NOMO-1 treated with DMSO at 0.1 percent for 48 hours (cell line): ENCODE results near the gene PIK3AP1.

Experiments used
- DNase-seq: peaks from one replicate; lab custom pipeline; 2025; ENCODE audit not compliant: unreplicated experiment; lab: John Stamatoyannopoulos, UW

PIK3AP1 gene

DNA sequence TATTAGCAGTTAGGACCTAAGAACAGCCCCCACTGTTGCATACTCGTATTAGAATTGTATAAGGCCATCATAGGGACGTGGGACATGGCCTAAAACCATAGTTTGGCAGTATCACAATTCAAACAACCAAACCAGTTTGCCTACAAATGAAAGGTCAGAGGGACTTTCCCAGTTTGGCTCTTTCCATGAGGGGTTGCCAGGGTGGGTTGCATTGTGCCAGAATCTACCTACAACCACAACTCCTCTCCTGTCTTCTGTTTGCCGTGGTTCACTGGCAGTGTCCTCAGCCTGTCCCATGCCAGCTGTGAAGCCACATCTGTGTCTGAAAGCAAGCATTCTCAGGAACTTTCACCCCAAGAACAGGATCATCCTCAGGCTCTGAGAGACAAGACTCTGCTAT lies 44.5 kb downstream of the PIK3AP1 start:
- DNase-seq, result no peak

DNA sequence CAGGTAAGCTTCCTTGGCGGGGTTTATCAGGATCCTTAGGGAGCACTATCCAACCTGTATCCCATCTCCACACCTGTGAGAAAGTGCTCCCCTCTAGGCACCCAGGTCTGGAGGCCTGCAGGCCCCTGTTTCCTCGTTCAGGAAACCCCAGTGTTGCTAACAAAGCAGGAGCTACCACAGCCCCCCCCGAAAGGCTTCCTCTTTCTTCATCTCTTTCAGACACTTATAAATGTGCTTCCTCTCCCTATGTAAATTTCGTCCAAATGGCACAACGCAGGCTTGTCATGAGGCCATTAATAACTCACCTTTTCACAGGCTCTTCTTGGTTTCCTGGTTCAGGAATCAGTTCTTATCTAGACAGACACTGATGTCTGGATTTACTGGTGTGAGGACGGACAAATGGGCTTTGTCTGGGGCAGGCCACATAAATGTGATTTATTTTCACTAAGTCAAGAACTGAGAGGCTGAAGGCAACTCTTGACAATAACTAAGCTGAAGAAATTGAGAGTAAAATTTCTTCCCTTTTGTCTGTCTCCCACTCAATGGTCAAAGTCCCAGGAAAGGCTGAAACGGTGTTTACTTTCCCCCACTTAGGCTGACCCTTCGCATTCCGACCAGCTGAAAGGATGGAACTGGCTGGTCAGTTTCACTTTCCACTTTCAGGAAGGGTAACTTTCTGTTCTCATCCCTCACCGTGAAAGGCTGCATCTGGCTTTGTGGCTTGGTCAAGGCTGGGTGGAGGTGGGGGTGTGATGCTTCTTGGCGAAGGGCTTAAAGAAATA lies 46.8 kb downstream of the PIK3AP1 start:
- peak; percentile 94 for DNase-seq

DNA sequence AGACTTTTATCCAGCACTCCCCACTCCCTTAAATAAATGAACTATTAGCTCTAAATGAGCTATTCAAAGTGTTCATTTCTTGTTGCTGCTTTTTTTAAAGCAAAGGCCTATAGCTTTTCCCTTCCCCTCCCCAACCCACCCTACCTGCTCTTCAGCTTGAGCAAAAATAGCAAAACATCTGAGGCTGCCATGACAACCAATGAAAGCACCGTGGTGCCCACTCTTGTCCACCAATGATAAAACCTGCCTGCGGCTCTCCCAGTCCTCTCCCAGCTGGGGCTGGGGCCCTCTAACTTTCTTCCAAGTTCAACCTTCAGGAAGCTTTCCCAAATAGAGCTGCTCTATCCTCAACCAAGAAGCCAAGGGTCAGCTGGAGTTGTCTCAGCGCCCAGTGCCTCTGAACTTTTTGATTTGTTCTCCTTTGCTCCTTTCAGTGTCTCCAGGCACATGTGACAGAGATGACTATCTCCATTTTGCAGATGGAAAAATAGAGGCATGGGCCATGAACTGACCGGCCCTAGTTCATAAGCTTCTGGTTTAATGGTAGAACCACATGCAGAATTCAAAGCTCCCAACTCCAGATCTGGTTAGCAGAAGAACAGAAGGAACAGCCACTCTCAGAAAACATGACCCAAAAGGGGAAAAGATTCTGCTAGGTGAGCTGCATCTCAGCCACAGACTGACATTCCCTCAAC lies 47.7 kb downstream of the PIK3AP1 start:
- DNase-seq, result no peak

DNA sequence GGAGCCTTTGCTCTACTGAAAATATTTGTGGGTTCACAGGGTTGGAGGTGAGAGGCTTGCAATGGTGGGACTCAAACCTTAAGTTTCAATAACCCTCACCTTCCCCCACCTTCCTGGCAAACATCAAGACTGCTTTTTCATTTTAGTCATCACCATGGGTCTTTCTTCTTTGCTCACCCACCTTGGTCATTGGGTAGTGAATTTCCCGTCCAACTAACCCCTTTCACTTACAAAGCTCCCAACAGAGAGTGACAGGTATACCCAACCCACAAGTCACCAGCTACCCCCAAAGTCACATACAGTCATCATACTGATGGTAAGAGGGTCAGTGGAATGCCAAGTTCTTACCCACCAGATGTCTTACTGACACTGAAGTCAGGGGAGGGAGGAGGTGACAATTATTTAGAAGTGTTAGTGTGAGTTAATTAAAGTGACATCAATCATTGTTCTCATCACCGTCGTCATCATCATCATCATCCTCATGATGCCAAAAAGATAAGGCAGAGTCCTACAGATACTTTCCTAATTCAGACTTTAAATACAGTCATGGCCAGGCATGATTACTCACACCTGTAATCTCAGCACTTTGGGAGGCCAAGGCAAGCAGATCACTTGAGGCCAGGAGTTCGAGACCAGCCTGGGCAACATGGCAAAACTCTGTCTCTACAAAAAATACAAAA lies 49.0 kb downstream of the PIK3AP1 start:
- DNase-seq, result no peak

DNA sequence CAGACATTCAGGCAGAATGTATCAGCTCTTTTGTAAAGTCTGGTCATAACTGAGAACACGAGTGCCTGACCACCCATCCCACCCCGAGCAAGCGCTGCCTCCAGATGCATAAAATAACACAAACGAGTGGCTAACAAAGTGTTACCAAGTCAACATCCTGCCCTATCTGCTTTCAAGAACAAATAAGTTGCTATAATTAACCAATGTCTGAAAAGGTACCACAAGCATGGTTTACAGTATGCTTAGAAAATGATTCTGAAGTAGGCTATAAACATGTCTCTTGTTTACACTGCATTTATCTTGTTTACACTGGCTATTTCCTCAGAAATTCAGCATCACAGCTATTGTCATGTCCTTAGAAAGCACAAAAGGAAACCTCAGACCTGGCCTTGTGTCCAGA lies 49.5 kb downstream of the PIK3AP1 start:
- no peak for DNase-seq

DNA sequence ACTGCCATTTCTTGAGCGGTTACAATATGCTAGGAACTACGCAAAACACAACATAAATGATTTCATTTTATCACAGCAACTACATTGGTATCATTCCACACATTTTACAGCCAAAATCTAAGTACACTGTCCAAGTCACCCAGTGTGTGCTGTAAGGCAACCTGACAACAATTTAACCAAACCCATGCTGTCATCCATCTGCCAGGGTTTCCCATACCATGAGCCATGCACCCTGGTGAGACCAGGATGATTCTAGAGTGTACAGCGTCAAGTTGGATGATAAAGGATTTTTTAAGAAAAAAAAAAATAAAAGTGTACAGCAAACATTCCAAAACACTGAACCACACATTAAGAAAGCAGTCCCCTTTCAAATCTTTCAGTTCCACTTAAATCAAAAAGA lies 52.9 kb downstream of the PIK3AP1 start:
- no peak for DNase-seq

DNA sequence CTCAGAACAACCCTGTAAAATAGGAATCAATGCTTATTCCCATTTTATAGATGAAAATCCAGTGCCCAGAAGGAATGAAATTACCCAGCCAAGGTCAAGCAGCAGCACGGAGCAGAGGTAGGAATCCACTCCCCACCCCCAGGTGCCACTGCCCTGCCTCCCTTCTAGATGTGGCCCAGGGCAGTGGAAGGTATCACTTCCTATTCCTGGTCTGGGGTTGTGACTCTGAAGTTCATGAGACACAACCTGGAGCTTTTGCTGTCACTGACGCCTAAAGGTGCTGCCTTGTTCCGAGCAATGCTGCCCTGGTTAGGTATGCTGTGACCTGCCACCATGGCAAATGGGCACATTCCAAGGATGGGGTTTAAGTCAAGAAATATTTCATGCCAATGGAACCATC lies 53.6 kb downstream of the PIK3AP1 start:
- DNase-seq, result peak; percentile 2

DNA sequence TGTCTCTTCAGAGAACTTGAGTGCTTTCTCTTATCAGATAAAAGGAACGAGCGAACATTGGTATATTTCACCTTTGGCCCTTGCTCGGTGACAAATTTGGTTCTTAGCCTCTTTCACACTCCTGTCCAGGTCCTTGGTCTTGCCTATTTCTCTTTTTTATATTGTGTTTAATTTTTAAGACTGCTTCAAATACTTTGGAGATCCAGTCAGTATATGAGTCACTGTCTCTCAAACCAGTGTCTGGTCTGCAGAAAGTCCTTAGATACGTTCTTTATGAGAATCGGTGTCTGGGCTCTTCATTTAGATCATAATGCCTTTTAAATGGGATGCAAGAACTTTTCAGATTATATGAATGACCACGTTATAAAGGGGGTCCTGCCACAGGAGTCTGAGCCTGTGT lies 55.0 kb downstream of the PIK3AP1 start:
- DNase-seq, result no peak

DNA sequence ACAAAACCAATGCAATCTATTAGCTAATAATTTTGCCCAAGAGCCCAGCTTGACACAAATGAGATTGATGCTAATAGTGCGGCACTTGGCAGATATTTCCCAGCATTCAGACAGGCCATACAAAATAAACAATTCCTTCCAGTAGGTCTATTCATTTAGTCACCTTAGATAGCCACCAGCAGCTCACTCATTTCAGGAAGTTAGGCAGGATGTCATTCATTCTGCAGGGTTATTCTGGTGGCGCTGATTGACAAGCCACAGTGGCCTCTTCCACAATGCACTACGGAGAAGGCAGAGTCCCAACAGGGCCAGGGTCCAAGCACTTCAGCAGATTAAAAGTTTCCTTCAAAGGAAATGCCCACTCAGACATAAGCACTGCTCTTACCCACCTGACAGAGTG lies 55.8 kb downstream of the PIK3AP1 start:
- peak; percentile 46 for DNase-seq

DNA sequence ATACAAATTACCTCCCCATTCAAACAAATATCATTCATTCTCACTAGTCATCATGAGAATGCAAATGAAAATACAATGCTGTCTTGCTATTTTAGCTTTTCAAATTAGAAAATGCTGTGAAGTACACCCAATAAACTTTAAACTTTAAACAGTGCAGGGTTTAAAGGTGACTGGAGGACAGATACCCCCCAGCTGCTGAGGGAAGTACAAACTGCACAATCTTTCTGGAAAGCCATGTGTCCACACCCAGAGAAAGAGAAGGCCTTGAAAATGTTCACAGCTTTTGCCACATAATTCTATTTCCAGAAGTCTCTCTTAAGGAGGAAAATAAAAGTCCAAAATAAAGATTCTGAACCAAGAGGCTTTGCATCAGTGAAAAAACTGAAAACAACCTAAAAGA lies 56.5 kb downstream of the PIK3AP1 start:
- no peak for DNase-seq

DNA sequence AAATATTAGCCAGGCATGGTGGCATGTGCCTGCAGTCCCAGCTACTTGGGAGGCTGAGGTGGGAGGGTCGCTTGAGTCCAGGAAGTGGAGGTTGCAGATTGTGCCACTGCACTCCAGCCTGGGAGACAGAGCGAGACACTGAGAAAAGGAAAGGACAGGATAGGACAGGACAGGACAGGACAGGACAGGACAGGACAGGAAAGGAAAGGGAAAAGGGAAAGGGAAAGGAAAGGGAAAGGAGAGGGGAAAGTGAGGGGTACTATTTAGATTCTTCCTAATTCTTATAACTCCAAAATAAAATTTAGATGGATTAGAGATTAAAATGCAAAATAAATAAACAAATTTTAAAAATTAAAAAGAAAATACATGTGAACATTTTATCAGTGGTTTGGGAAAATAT lies 58.7 kb downstream of the PIK3AP1 start:
- no peak for DNase-seq

DNA sequence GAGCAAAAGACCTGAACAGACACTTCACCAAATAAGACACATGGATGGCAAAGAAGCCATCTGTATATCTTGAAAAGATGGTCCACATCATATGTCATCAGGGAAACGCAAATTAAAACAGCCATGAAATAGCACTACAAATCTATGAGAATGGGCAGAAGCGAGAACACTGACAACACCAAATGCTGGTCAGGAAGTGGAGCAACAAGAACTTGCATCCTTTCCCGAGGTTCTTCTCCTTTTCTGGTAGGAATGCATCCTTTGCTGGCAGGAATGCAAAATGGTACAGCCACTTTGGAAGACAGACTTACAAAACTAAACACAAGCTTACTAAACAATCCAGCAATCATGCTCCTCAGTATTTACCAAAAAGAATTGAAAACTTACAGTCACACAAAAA lies 60.0 kb downstream of the PIK3AP1 start:
- DNase-seq, result peak; percentile 15

DNA sequence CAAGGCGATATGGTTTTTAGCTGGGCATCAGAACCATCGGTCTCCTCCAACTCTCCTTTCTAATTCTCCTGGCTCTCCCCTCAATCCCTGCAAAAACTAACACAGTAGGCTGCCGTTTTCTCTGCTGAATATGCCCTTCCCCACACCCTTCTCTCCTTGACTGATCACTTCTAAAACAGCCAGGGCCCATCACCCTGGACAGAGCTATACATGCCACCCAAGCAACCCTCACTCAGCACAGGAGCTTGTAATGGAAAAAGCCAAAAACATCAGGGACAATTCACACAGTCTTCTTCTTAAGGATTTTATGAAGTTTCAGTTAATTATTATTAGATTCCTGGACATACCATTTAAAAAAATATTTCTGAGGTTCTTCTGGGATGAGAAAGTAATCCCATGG lies 61.5 kb downstream of the PIK3AP1 start:
- no peak for DNase-seq

DNA sequence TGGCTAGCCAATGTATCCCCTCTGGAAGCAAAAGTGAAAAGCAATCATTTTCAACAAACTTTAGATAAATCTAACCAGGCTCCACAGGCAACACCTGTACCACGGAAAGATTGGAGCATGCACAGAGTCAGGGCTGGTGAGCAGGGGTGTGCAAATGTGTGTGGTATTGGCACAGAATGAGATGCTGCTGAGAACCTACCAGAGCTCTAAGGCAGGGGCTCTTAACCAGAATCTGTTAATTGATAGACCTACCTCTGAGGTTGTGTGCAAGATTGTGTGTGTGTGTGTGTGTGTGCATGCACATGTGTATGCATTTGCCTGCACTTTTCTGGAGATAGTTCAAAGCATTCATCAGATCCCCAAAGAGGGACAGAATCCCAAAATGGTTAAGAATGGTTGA lies 62.9 kb downstream of the PIK3AP1 start:
- no peak for DNase-seq

DNA sequence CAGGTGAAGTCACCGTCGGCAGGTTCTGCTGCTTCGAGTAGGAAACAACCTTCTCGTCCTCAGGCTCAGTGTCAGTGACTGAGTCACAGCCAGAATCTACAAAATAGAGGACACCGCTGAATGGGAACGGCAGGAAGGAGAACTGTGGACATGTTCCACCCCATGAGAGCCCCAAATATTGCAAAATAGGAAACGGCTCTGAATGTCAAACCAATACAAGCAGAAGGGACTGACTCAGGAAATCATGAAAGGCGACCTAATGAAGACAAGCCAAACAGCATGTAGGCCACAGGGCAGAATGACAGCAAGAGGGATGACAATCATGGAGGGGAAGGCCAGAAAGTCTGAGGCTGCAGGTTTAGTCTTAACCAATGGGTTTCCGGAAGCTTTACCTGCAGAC lies 63.5 kb downstream of the PIK3AP1 start:
- DNase-seq, result peak; percentile 82

DNA sequence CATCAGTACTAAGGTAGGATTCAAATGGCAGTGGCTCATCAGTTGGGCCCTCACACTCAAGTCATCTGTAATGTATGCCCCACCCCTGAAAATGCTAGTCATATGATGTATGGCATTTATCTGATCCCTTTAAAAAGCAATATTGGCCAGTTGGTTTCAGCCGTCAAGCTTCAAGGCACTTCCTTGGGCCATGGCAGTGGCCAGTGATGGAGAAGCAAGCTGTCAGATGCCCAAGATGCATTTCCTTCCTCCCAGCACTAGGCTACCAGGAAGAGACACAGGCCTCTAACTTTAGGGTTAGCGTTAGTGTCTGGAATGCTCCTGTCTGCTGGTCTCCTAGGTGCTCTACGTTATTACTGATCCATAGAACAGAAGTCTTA lies 64.1 kb downstream of the PIK3AP1 start:
- DNase-seq, result peak; percentile 19

DNA sequence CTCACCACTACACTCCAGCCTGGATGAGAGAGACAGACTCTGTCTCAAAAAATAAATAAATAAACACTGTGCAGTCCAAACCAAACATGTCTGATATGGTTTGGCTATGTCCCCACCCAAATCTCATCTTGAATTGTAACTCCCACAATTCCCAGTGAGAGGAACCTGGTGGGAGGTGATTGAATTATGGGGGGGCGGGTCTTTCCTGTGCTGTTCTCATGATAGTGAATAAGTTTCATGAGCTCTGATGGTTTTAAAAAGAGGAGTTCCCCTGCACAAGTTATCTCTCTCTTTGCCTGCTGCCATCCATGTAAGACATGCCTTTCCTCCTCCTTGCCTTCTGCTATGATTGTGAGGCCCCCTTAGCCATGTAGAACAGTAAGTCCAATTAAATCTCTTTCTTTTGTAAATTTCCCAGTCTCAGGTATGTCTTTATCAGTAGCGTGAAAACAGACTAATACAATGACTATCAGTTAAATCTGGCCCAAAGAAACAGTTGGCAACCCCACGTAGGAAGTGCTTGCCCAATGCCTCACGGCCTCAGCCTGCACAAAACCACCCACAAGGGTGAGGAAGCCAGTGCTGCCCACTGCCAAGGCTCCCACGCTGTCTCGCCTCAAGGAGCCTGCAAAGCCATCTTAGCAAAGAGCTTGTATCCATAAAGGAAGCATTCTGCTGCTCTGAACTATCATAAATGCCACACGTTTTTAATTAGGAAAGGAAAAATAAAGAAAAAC lies 64.7 kb downstream of the PIK3AP1 start:
- no peak for DNase-seq

DNA sequence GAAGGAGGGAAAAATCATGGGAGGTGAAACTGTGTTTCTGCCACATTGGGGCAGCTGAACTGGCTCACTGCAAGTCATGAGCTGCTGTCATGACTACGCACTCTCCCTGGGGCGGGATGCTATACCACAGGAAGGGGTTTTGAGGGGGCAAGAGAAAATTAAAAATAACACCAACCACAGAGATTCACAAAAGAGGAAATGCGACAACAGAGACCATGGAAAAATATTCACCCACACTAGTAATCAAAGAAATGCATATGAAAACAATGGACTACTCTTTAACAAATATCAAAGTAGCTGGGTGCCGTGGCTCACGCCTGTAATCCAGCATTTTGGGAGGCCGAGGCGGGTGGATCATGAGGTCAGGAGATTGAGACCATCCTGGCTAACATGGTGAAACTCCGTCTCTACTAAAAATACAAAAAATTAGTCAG lies 68.3 kb downstream of the PIK3AP1 start:
- DNase-seq, result peak; percentile 91

DNA sequence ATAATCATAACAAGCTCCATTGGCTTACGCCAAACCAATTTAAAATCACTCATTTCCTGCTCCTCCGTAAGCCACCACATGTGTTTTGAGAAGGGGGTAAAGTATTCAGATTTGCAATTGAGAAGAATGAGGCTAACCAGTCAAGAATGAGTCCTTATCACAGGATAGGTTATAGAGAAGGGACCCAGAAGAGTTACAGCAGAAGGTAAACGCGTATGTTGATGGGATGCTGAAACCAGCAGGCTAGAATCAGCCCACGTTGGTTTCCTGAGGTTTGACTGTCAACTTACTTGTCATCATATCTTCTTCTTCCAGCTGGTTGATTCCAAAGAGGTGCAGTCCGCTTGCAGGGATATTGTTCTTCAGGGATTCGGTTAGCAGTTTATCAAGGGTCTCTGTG lies 69.4 kb downstream of the PIK3AP1 start:
- DNase-seq, result no peak

DNA sequence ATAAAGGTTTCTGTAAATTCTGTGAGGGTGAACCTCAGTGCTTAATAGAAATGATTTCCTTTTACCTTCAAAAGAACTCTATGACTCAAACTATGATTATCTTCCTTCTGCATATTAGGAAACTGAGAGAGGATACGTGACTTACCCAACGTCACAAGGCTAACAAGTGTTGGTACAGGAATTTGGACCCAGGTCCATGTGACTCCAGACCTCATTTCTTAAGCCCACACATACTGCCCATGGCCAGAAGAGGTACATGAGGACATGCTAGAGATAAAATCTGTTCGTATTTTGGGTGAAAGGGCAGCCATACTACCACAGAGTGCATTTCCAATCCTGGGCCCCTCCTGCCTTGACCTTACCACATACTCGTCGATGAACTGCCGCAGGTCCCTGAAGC lies 72.0 kb downstream of the PIK3AP1 start:
- no peak for DNase-seq

DNA sequence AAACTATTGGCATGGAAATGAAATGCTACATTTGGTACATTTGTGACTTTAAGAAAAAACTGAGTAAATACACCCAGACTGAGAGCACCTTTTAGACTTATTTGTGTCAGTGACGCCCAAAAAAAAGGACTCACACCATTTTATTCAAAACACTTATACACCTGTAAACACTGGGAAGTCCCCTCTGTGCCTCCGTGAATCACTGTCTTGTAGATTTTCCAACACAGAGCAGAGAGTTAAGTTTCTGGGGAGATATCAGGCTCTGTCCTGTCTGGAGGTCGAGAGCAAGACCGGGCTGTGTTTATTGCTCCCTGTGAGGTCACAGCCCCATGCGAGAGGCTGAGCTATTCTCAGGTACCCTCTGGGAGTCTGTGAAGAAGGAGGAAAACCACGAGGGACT lies 72.8 kb downstream of the PIK3AP1 start:
- no peak for DNase-seq
